Measurements from ENCODE around the gene ZBTB7C. TPM values are rescaled to one million over a fixed set of nuclear protein-coding genes. Genes with fewer than 3 reads are reported as not detected.

Gene ZBTB7C
- total and polyA plus RNA-seq, 2 of the 4 experiments (the other 2 are of a cell fraction): not detected

- DNase-seq (no peak), ATAC-seq (ENCODE audit: low read depth) (no peak)
- in situ Hi-C loops (cut with MboI; ENCODE audit: low sequenced_read_pairs) (loop anchor here (5.0 kb wide), 1 partner anchor 253 kb away; no protein-coding TSS in a partner anchor), intact Hi-C loops (cut with micrococcal nuclease) (no loop called here), dilution Hi-C loops (cut with HindIII; ENCODE audit: low sequenced_read_pairs, unreplicated experiment) (no loop called here)
- no peak overlapping the region for H4K8ac ChIP-seq (ENCODE audit: low read depth in 2 of 2, low read length in 2 of 2)
- no peak overlapping the region for H2BK15ac ChIP-seq (ENCODE audit: low read depth, low read length)
- no peak overlapping the region for H3K27ac ChIP-seq (ENCODE audit: insufficient read depth, low read length)
- no peak overlapping the region for H3K4me3 ChIP-seq (ENCODE audit: insufficient read depth, low read depth, low read length)
- no TSS peak for BruUV-seq (replicated peaks)
- no peaks in the 10 kb centered on the region for H3K79me1 ChIP-seq (ENCODE audit: low read depth in 1 of 2, low read length in 2 of 2)
- no peak overlapping the region for H2AK5ac ChIP-seq (ENCODE audit: low read depth, low read length)
- no peak overlapping the region for H4K5ac ChIP-seq (ENCODE audit: low read depth, low read length)
- H3K9me3 ChIP-seq (ENCODE audit: control insufficient read depth, insufficient read depth, low read length): no peaks in the 10 kb centered on the region
- no peaks in the 10 kb centered on the region for H3K9me1 ChIP-seq (ENCODE audit: insufficient read depth, low read length)
- no peak overlapping the region for H4K91ac ChIP-seq (ENCODE audit: insufficient read depth, low read depth, low read length)
- no peak overlapping the region for H3K9ac ChIP-seq (ENCODE audit: low read depth, low read length)
- H3K36me3 ChIP-seq (ENCODE audit: control insufficient read depth, insufficient read depth, low read length): no peaks in the 10 kb centered on the region
- no peak overlapping the region for H3K14ac ChIP-seq (replicated peaks; ENCODE audit: low read depth, low read length)
- CTCF ChIA-PET: no interaction called here
- no peak overlapping the region for H2BK20ac ChIP-seq (ENCODE audit: low read depth, low read length)
- no peak for TF ChIP-seq CTCF (conservative IDR thresholded peaks at IDR 0.05; ENCODE audit: low read depth, low read length)
- TF ChIP-seq RCOR1 (IDR thresholded peaks at IDR 0.05; ENCODE audit: insufficient replicate concordance, low read length): no peak
- TF ChIP-seq NFE2L2 (IDR thresholded peaks at IDR 0.05; ENCODE audit: low read depth, low read length): no peak
- no peak for TF ChIP-seq MAZ (IDR thresholded peaks at IDR 0.05; ENCODE audit: borderline replicate concordance, low read depth, low read length)
- TF ChIP-seq SMC3 (IDR thresholded peaks at IDR 0.05; ENCODE audit: low read depth, low read length): no peak
- TF ChIP-seq MXI1 (IDR thresholded peaks at IDR 0.05; ENCODE audit: borderline replicate concordance, low read depth, low read length): no peak
- H2AK9ac ChIP-seq (replicated peaks; ENCODE audit: low read depth, low read length, poor library complexity): no peak overlapping the region
- no peak overlapping the region for H3K18ac ChIP-seq (ENCODE audit: low read depth, low read length)
- H2AFZ ChIP-seq (replicated peaks; ENCODE audit: low read length, poor library complexity): no peak overlapping the region
- WGBS, 2 experiments (ENCODE audit: extremely low coverage in 2 of 2, insufficient read length in 1 of 2): 60% methylated on average over 1 of the region's 7 CpGs; no CpG with 5 or more reads in 1 of the 2 experiments
- no peak overlapping the region for H2BK120ac ChIP-seq (ENCODE audit: low read depth, low read length)
- no peak overlapping the region for H3K4ac ChIP-seq (ENCODE audit: low read depth, low read length)
- H4K20me1 ChIP-seq (ENCODE audit: insufficient read depth, low read length): no peaks in the 10 kb centered on the region
- H3K4me2 ChIP-seq (ENCODE audit: low read depth, low read length): no peak overlapping the region
- POLR2A ChIA-PET (ENCODE audit: unreplicated experiment): no interaction called here
- H3K23ac ChIP-seq (ENCODE audit: low read depth, low read length): no peak overlapping the region
- H3K56ac ChIP-seq (ENCODE audit: extremely low read depth, insufficient read depth, low read length): no peak overlapping the region
- H2BK5ac ChIP-seq (ENCODE audit: low read depth, low read length, poor library complexity, severe bottlenecking): no peak overlapping the region
- peaks cover 20% of the 10 kb centered on the region for H3K27me3 ChIP-seq (ENCODE audit: control insufficient read depth, insufficient read depth, low read length)
- H3K4me1 ChIP-seq (ENCODE audit: control insufficient read depth, insufficient read depth, low read length): no peaks in the 10 kb centered on the region
These were observed 384.1 kb downstream of the ZBTB7C start for GRCh38 chr18:48024881-48025660.
